ENCODE results near the gene ZNF569. TPM values are rescaled to one million over a fixed set of nuclear protein-coding genes. Genes with fewer than 3 reads are reported as not detected.

ZNF569 gene
- total RNA-seq, 6 donors from 2014 or later: 1.0 to 4.8 (median 2.9) TPM

- Histone ChIP-seq H3K27me3 (no peaks in the 10 kb centered on the region), H3K4me1 (peaks cover 0 to 16% (median 3%) of the 10 kb centered on the region in 4 donors), H3K9me3 (peaks cover 0 to 34% (median 12%) of the 10 kb centered on the region in 4 donors), H3K27ac (peak overlapping the region; percentile 84 to 90 (median 88)), H3K4me3 (peak overlapping the region; percentile 49 to 70 (median 66)), H3K36me3 (peaks cover 0 to 15% (median 0%) of the 10 kb centered on the region in 4 donors)
- DNase-seq (no peak), ATAC-seq (ENCODE audit: low FRiP score in 2 of 2) (no peak)
- 3 to 4% methylated on average over 9 of the region's 9 CpGs for WGBS, 2 donors
- TF ChIP-seq POLR2A (IDR thresholded peaks at IDR 0.05) (no peak), EP300 (IDR thresholded peaks at IDR 0.05) (no peak), POLR2AphosphoS5 (IDR thresholded peaks at IDR 0.05) (no peak), CTCF (IDR thresholded peaks at IDR 0.05) (no peak)
These were observed 39.9 kb upstream of the ZNF569 start for GRCh38 chr19:37507167-37507464.

DNA sequence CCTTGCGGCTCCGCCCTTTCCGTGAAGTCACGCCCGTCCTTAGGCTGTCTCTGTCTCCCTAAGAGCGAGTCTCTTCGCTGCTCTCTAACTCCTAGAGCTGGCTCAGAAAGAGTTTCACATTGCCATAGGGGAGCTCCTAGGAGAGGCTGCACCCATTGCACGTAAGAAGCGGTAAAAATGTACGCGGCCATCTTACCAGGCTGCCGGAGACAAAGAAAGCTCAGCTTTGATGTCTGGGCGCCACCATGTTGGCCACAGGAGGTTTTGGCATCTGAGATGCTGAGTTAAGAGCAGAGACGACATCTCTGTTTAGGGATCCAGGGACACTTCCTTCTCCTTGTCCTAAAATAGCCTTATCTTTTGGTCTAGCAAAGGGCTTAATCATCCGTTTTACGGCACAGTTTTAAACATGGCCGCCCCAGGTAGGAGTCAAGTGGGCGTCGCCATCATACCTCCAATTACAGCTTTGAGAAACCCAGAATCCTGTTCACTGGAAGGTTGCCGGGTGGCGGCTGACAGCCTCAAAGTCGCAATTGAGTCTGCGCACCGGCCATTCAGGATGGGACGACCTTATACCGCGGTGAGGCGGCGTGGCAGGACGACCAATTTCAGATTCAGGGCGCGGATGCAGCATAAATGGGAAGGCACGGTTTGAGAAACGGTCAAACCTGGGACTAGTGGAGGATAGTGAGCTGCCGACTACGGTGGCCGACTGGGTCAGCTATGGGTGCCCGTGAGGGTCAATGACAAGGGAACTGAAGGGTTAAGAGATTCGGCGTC lies 39.3 kb upstream of the ZNF569 start, which contains the start of gene ZNF793:
Gene ZNF793, plus strand, starts transcription at position 553 of the 780 bp plus-strand sequence. CDS start 16,501 bp downstream, outside the sequence.
- ATAC-seq (ENCODE audit: low FRiP score in 2 of 2): peak; percentile 64 to 81
- WGBS, 2 donors: 0% methylated on average over 26 to 37 of the region's 40 CpGs

DNA sequence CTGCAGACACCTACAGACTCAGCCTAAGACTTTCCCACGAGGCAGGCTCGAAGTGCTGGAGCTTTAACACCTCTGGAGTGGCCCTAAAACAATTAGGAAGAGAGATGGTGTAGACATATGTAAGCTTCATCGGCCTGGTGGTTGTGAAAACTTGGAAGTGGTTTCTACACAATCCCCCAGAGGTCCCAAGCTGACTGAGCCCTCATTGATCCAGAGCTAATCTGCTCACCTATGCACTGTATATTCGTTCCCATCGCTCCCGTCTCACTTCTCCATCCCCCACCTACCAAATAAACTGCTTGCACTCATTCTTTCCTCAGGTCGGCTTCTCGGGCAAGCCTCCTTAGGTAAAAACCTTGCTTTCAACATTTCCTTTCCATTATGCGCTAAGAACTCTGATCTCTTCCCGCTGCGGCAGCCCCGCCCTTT lies 38.7 kb upstream of the ZNF569 start:
- H3K4me1 ChIP-seq: peaks cover 0 to 16% (median 3%) of the 10 kb centered on the region in 4 donors
- H3K36me3 ChIP-seq: peaks cover 0 to 5% (median 0%) of the 10 kb centered on the region in 4 donors
- peak overlapping the region; percentile 84 to 90 (median 88) for H3K27ac ChIP-seq
- H3K4me3 ChIP-seq: peak overlapping the region; percentile 49 to 70 (median 66)
- TF ChIP-seq EP300 (IDR thresholded peaks at IDR 0.05) (no peak), POLR2A (IDR thresholded peaks at IDR 0.05) (no peak), CTCF (IDR thresholded peaks at IDR 0.05) (no peak), POLR2AphosphoS5 (IDR thresholded peaks at IDR 0.05) (no peak)
- WGBS, 2 donors: 0 to 8% methylated on average over 10 to 12 of the region's 12 CpGs
- ATAC-seq (ENCODE audit: low FRiP score in 2 of 2): no peak
- H3K27me3 ChIP-seq: no peaks in the 10 kb centered on the region
- H3K9me3 ChIP-seq: peaks cover 0 to 26% (median 9%) of the 10 kb centered on the region in 4 donors
- DNase-seq: peak in 1 of 2 donors; percentile 89

More for the DNA sequence above, 39.3 kb upstream of the ZNF569 start, which contains the start of gene ZNF793:
- H3K4me1 ChIP-seq: peaks cover 0 to 16% (median 3%) of the 10 kb centered on the region in 4 donors
- peak within 1 kb of the TSS; percentile 84 to 90 (median 88) for H3K27ac ChIP-seq
- DNase-seq: peak; percentile 57 to 58
- peak within 1 kb of the TSS; percentile 49 to 70 (median 66) for H3K4me3 ChIP-seq
- H3K27me3 ChIP-seq: no peaks in the 10 kb centered on the region
- peaks cover 0 to 11% (median 0%) of the 10 kb centered on the region in 4 donors for H3K36me3 ChIP-seq
- TF ChIP-seq POLR2A (IDR thresholded peaks at IDR 0.05) (peak in 1 of 4 donors; percentile 26), EP300 (IDR thresholded peaks at IDR 0.05) (no peak), POLR2AphosphoS5 (IDR thresholded peaks at IDR 0.05) (peak; percentile 21 to 54), CTCF (IDR thresholded peaks at IDR 0.05) (no peak)
- H3K9me3 ChIP-seq: peaks cover 0 to 31% (median 10%) of the 10 kb centered on the region in 4 donors

DNA sequence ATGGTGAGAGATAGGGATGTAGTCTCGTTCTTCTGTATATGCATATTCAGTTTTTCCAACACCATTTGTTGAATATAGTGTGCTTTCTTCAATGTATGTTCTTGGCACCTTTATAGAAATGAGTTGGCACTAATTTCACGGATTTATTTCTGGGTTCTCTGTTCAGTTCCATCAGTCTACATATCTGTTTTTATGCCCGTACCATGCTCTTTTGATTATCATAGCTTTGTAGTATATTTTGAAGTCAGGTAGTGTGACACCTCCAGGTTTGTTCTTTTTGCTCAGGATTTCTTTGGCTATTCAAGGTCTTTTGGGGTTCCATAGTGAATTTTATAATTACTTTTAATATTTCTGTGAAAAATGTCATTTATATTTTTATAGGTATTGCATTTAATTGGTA lies 25.0 kb upstream of the ZNF569 start:
- no peaks in the 10 kb centered on the region for H3K36me3 ChIP-seq
- no peaks in the 10 kb centered on the region for H3K27me3 ChIP-seq
- peaks cover 46 to 100% (median 69%) of the 10 kb centered on the region in 4 donors for H3K9me3 ChIP-seq
- ATAC-seq (ENCODE audit: low FRiP score in 2 of 2) (no peak), DNase-seq (no peak)
- H3K27ac ChIP-seq: no peak overlapping the region
- H3K4me3 ChIP-seq: no peak overlapping the region
- no peak for TF ChIP-seq EP300 (IDR thresholded peaks at IDR 0.05)
- no peak for TF ChIP-seq CTCF (IDR thresholded peaks at IDR 0.05)
- TF ChIP-seq POLR2AphosphoS5 (IDR thresholded peaks at IDR 0.05): no peak
- TF ChIP-seq POLR2A (IDR thresholded peaks at IDR 0.05): no peak
- whole genome bisulfite sequencing, 2 donors: 74 to 75% methylated on average over 3 of the region's 3 CpGs
- H3K4me1 ChIP-seq: no peaks in the 10 kb centered on the region

Measured in upper lobe of left lung (tissue), 6 donors.